PC-3 (cell line): ENCODE measurements around the gene TLE5.

Experiments
- CTCF ChIP-seq: fragments of 300-600 bp; sonication (generic); conservative IDR thresholded peaks from 2 replicates; pipeline ENCODE4 v1.5.1; 2017; ENCODE audit warnings: antibody characterized with exemption, low read depth, mild to moderate bottlenecking, low read length
- EZH2 ChIP-seq: fragments of 300-600 bp; sonication (generic); IDR thresholded peaks from one replicate; pipeline ENCODE4 v1.6.1; 2017; ENCODE audit warnings: antibody characterized with exemption, mild to moderate bottlenecking, low read length; ENCODE audit not compliant: unreplicated experiment

GRCh38 chr19:3054972-3055740 lies 7.1 kb downstream of the TLE5 start:
- no peak for TF ChIP-seq CTCF
- TF ChIP-seq EZH2 = no peak
